Measurements from ENCODE around the gene POLR1A. TPM values are rescaled to one million over a fixed set of nuclear protein-coding genes. Genes with fewer than 3 reads are reported as not detected.

Gene POLR1A
- total and polyA plus RNA-seq, 2 of the 8 experiments (the other 6 are each of a cell fraction or from before 2014, with no cell fraction given), result 8.9 to 58.1 TPM

- no peak for TF ChIP-seq SIN3A (conservative IDR thresholded peaks at IDR 0.05 in 1 of 2, IDR thresholded peaks at IDR 0.05 in 1 of 2; ENCODE audit: low read depth in 1 of 2, low read length in 2 of 2)
- no peak for TF ChIP-seq SP2 (IDR thresholded peaks at IDR 0.05; ENCODE audit: low read length)
- no peak for TF ChIP-seq CREB1 (IDR thresholded peaks at IDR 0.05)
- TF ChIP-seq CBX5 (IDR thresholded peaks at IDR 0.05; ENCODE audit: low read depth, low read length), result no peak
Observed at GRCh38 chr2:86031151-86031550, 74.5 kb downstream of the POLR1A start (continued).

Data from H1 (cell line).